Uterus (tissue), 2 donors: ENCODE results near the gene SH2B3.

Source experiments
- POLR2A ChIP-seq, 2 donors: fragments of 450-650 bp; IDR thresholded peaks; one replicate each; pipeline ENCODE4 v1.6.1; 2016; ENCODE audit warnings: antibody characterized with exemption in 2 of 2, mild to moderate bottlenecking in 1 of 2, moderate library complexity in 1 of 2
- TF ChIP-seq, protein P1 (sequence below), 4 experiments: fragments of 200-600 bp in 2 of 4; fragments of 450-650 bp in 2 of 4; sonication (generic) in 2 of 4; IDR thresholded peaks; one replicate each; pipeline ENCODE4 v1.5.1; 2016 to 2019; ENCODE audit warnings: antibody characterized with exemption in 4 of 4, mild to moderate bottlenecking in 2 of 4, moderate library complexity in 1 of 4

DNA sequence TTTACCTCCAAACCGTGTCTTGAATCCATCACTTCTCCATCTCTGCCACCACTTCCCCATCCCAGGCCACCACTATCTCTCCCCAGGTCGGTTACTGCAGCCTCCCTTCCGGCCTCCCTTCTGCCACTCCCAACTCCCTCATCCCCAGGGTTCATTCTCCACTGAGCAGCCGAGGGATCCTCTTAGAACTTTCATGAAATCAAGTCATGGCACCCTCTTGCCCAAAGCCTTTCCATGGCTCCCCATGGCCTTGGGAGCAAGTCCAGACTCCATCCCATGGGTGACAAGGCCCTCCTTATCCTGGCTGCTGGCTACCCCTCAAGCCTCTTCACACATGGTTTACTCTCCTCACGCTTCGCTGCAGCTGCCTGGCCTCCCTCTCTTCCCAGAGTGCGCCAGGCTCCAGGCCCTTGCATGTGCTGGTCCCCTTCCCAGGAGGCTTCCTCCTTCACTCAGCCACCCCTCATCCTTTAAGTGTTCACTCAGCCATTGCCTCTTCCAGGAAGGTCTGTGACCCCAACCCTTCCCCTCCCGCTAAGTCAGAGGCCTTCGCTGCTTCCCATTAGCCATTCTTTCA, 17.9 kb upstream of the SH2B3 start:
- TF ChIP-seq, protein P1, sequence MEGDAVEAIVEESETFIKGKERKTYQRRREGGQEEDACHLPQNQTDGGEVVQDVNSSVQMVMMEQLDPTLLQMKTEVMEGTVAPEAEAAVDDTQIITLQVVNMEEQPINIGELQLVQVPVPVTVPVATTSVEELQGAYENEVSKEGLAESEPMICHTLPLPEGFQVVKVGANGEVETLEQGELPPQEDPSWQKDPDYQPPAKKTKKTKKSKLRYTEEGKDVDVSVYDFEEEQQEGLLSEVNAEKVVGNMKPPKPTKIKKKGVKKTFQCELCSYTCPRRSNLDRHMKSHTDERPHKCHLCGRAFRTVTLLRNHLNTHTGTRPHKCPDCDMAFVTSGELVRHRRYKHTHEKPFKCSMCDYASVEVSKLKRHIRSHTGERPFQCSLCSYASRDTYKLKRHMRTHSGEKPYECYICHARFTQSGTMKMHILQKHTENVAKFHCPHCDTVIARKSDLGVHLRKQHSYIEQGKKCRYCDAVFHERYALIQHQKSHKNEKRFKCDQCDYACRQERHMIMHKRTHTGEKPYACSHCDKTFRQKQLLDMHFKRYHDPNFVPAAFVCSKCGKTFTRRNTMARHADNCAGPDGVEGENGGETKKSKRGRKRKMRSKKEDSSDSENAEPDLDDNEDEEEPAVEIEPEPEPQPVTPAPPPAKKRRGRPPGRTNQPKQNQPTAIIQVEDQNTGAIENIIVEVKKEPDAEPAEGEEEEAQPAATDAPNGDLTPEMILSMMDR (IDR thresholded peaks at IDR 0.05): no peak
- no peak for TF ChIP-seq POLR2A (IDR thresholded peaks at IDR 0.05)
